Heart left ventricle (tissue), 13 donors: ENCODE data around the gene SIL1.

ENCODE experiments used
- CTCF ChIP-seq, 12 donors: fragments of 200-600 bp; sonication (generic) in 4 of 12; IDR thresholded peaks; one replicate each; pipeline versions ENCODE4 v1.5.0 to v1.8.0; 2018 to 2022; ENCODE audit warnings: antibody characterized with exemption in 12 of 12, mild to moderate bottlenecking in 5 of 12
- POLR2A ChIP-seq, 2 donors: fragments of 450-650 bp; IDR thresholded peaks; one replicate each; pipeline ENCODE4 v1.6.1; 2017; ENCODE audit warnings: antibody characterized with exemption in 2 of 2, mild to moderate bottlenecking in 2 of 2, moderate library complexity in 2 of 2
- donor health status: ischemic (EF 13 %, LVEDD 7.1; RV severe dilation, severe dysfunction).
- donor health status: DM: no; HTN: yes; CAD: no.
- donor health status: DM: no; HTN: no; CAD: no.
- donor health status: ischemic (EF 25% LVEDD 6.9; RV normal size, moderate dysfunction).
- donor health status: ischemic (EF 25% LVEDD 5.7; RV mildly dilated, moderate dysfunction).
- donor health status: ischemic (EF 35%, LVEDD 5.7; RV mildly dilated, moderate dysfunction).
- donor health status: nonischemic (EF 11% LVEDD 7.7; RV severe dilation, severe dysfunction).
- donor health status: DM: yes; HTN: yes; CAD: no.
- donor health status: PGD.
- donor health status: ischemic (EF 29% LVEDD 5.4; RV normal size, mild dysfunction).
- donor health status: nonischemic (EF 23%, LVEDD 6.1; RV moderate dilation, normal function).

GRCh38 chr5:138952962-138953361 is 245.2 kb downstream of the SIL1 start:
- TF ChIP-seq CTCF (IDR thresholded peaks at IDR 0.05) (no peak), POLR2A (IDR thresholded peaks at IDR 0.05) (no peak)
